ENCODE data around the gene GLI1. TPM values are rescaled to one million over a fixed set of nuclear protein-coding genes. Genes with fewer than 3 reads are reported as not detected.
A peak's percentile ranks its signal among the peaks of the same experiment; 100 is the strongest.

GLI1 gene
- total RNA-seq, 1 donor from 2014 or later: 5.8 TPM

- Mint-ChIP-seq H3K9me3 (ENCODE audit: unreplicated experiment) (no peaks in the 10 kb centered on the region), H3K27me3 (ENCODE audit: low read depth, unreplicated experiment) (no peaks in the 10 kb centered on the region), H3K4me3 (ENCODE audit: unreplicated experiment) (peak within 1 kb of the TSS; percentile 91), H3K4me1 (ENCODE audit: low read depth, unreplicated experiment) (peaks cover 56% of the 10 kb centered on the region), H3K36me3 (ENCODE audit: low read depth, unreplicated experiment) (peaks cover 27% of the 10 kb centered on the region), H3K27ac (ENCODE audit: unreplicated experiment) (peak within 1 kb of the TSS; percentile 99)
- Histone ChIP-seq H4K20me1 (ENCODE audit: insufficient read depth, low read length) (peaks cover 71% of the 10 kb centered on the region), H3K4me2 (ENCODE audit: low read length) (peak within 1 kb of the TSS; percentile 94), H3K9ac (ENCODE audit: low read length) (peak within 1 kb of the TSS; percentile 99), H3K4me1 (ENCODE audit: insufficient read depth, low read length) (peaks cover 55% of the 10 kb centered on the region), H3K79me2 (ENCODE audit: insufficient read depth, low read length) (peaks cover 60% of the 10 kb centered on the region), H2AFZ (ENCODE audit: low read depth, low read length) (peak within 1 kb of the TSS; percentile 48), H3K27me3 (ENCODE audit: insufficient read depth, low read length) (no peaks in the 10 kb centered on the region), H3K9me3 (ENCODE audit: insufficient read depth, low read depth, low read length) (no peaks in the 10 kb centered on the region), H3K4me3 (ENCODE audit: insufficient read depth, low read depth, low read length) (peak within 1 kb of the TSS; percentile 97), H3K36me3 (ENCODE audit: insufficient read depth, low read length) (peaks cover 30% of the 10 kb centered on the region), H3K27ac (ENCODE audit: low read depth, low read length) (peak within 1 kb of the TSS; percentile 98)
- TF ChIP-seq EZH2 (IDR thresholded peaks at IDR 0.05; ENCODE audit: insufficient read depth, low read length) (no peak), CTCF (IDR thresholded peaks at IDR 0.05; ENCODE audit: insufficient read depth, low read depth, low read length) (no peak)
- FAIRE-seq (no peak), DNase-seq (ENCODE audit: low read depth) (peak; percentile 88)
These were observed 60.7 kb downstream of the GLI1 start, which contains the start of gene DDIT3 for GRCh38 chr12:57520053-57520818. TSS of gene DDIT3 (minus strand) at chr12:57520514. CDS start at chr12:57517406, 3,108 bp downstream.

- DNase-seq (ENCODE audit: low read depth): peak; percentile 47
- H3K4me2 ChIP-seq (ENCODE audit: low read length): peak overlapping the region; percentile 86
- FAIRE-seq: no peak
These were observed 62.0 kb downstream of the GLI1 start for GRCh38 chr12:57521525-57522010.

More at GRCh38 chr12:57521525-57522010, 62.0 kb downstream of the GLI1 start:
- H3K27me3 Mint-ChIP-seq (ENCODE audit: low read depth, unreplicated experiment): no peaks in the 10 kb centered on the region
- H3K4me3 ChIP-seq (ENCODE audit: insufficient read depth, low read depth, low read length): peak overlapping the region; percentile 54
- peak overlapping the region; percentile 83 for H3K4me3 Mint-ChIP-seq (ENCODE audit: unreplicated experiment)
- peak overlapping the region; percentile 99 for H3K27ac Mint-ChIP-seq (ENCODE audit: unreplicated experiment)
- peak overlapping the region; percentile 30 for H2AFZ ChIP-seq (ENCODE audit: low read depth, low read length)
- H3K9me3 Mint-ChIP-seq (ENCODE audit: unreplicated experiment): no peaks in the 10 kb centered on the region
- peak overlapping the region; percentile 85 for H3K9ac ChIP-seq (ENCODE audit: low read length)
- H4K20me1 ChIP-seq (ENCODE audit: insufficient read depth, low read length): peaks cover 71% of the 10 kb centered on the region
- peaks cover 67% of the 10 kb centered on the region for H3K79me2 ChIP-seq (ENCODE audit: insufficient read depth, low read length)
- peaks cover 55% of the 10 kb centered on the region for H3K4me1 ChIP-seq (ENCODE audit: insufficient read depth, low read length)
- H3K36me3 Mint-ChIP-seq (ENCODE audit: low read depth, unreplicated experiment): peaks cover 23% of the 10 kb centered on the region
- no peaks in the 10 kb centered on the region for H3K27me3 ChIP-seq (ENCODE audit: insufficient read depth, low read length)
- H3K36me3 ChIP-seq (ENCODE audit: insufficient read depth, low read length): peaks cover 17% of the 10 kb centered on the region
- H3K9me3 ChIP-seq (ENCODE audit: insufficient read depth, low read depth, low read length): no peaks in the 10 kb centered on the region
- TF ChIP-seq CTCF (IDR thresholded peaks at IDR 0.05; ENCODE audit: insufficient read depth, low read depth, low read length): no peak
- no peak for TF ChIP-seq EZH2 (IDR thresholded peaks at IDR 0.05; ENCODE audit: insufficient read depth, low read length)
- peaks cover 47% of the 10 kb centered on the region for H3K4me1 Mint-ChIP-seq (ENCODE audit: low read depth, unreplicated experiment)
- H3K27ac ChIP-seq (ENCODE audit: low read depth, low read length): peak overlapping the region; percentile 91

Small RNA genes lying within 50 kb of the gene (microRNA-seq; reads per million reads assigned to microRNA genes)
- gene MIR616 (1.4 reads per million), gene MIR6758 (not detected)

Other genes with a start within 250 kb of the GLI1 start
- 14.5 and 22.3 TPM in 2 replicates for gene NXPH4, start 243.0 kb upstream of the GLI1 start, total RNA-seq
- gene SHMT2, start 230.1 kb upstream of the GLI1 start, total RNA-seq: 197 and 217 TPM in 2 replicates
- 0.75 and 0.82 TPM in 2 replicates for gene STAC3, start 208.6 kb upstream of the GLI1 start, total RNA-seq
- 18.8 and 19.2 TPM in 2 replicates for gene R3HDM2, start 28.7 kb upstream of the GLI1 start, total RNA-seq
- not detected in 2 replicates for gene INHBC, start 25.0 kb upstream of the GLI1 start, total RNA-seq
- 24.6 and 37.5 TPM in 2 replicates for gene INHBE, start 4.5 kb upstream of the GLI1 start, total RNA-seq
- 2.5 and 3.1 TPM in 2 replicates for gene ARHGAP9, start 20.1 kb downstream of the GLI1 start, total RNA-seq
- gene MARS1, start 28.3 kb downstream of the GLI1 start, total RNA-seq: 351 and 384 TPM in 2 replicates
- 42.6 and 45.1 TPM in 2 replicates for gene DDIT3, start 60.7 kb downstream of the GLI1 start, total RNA-seq
- 55.3 and 58.5 TPM in 2 replicates for gene MBD6, start 63.0 kb downstream of the GLI1 start, total RNA-seq
- gene DCTN2, start 87.4 kb downstream of the GLI1 start, total RNA-seq: 94.5 and 107 TPM in 2 replicates
- gene KIF5A, start 90.3 kb downstream of the GLI1 start, total RNA-seq: 7.2 and 8.6 TPM in 2 replicates
- 43.3 and 43.6 TPM in 2 replicates for gene PIP4K2C, start 131.4 kb downstream of the GLI1 start, total RNA-seq
- gene DTX3, start 145.0 kb downstream of the GLI1 start, total RNA-seq: 18.3 and 20.8 TPM in 2 replicates
- gene ARHGEF25, start 151.7 kb downstream of the GLI1 start, total RNA-seq: 16.8 and 24.5 TPM in 2 replicates
- 2.5 and 2.6 TPM in 2 replicates for gene B4GALNT1, start 173.4 kb downstream of the GLI1 start, total RNA-seq
- 194 and 215 TPM in 2 replicates for gene OS9, start 234.3 kb downstream of the GLI1 start, total RNA-seq

All from astrocyte (in vitro differentiated cells and primary cell).